Nucleus accumbens (tissue), 56 donors: ENCODE data around the gene HIC2.
"Not testable (repeated sequence)": the region's sequence is repeated elsewhere in the genome, so short reads cannot be mapped to it uniquely, and the experiment has no call there.

Experiments used
- DNase-seq, 56 donors: peaks; one replicate each; lab custom pipeline; 2025; lab: John Stamatoyannopoulos, UW

Gene HIC2

DNA sequence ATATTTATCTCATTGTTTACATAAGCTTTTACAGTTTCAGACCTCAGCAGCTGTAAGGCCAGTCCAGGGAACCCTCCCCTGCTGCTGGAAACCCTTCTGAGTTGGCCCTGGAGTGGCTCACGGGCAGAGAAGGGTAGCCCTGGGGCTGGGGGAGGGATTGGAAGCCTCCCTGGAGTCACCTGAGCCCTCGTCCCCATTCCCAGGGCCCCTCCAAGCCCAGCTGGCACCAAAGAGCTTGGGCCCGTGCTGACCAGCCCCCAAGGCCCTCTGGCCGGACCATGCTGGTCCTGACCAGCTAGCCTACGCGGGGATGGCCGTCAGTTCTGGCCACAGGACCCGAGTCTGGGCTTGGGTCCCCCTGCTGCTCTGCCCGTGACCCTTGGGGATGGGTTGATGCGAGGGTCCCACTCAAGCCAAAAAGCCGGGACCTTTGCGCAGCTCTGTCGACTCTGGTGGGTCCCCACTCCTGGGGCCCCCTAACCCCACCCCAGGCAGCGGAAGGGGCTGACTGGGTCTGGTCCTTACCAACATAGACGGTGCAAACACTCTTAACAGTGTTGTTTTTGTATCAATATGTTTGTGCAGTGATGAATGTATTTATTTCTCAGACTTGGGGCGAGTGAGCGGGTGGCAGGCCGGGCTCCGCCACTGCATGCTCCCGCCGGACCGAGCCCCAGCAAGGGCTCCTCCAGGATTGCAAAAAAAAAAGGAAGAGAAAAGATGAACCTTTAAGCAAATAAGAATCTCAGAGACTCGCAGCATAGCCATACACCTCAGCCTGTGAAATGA is 32.6 kb downstream of the HIC2 start:
- DNase-seq: no peak

DNA sequence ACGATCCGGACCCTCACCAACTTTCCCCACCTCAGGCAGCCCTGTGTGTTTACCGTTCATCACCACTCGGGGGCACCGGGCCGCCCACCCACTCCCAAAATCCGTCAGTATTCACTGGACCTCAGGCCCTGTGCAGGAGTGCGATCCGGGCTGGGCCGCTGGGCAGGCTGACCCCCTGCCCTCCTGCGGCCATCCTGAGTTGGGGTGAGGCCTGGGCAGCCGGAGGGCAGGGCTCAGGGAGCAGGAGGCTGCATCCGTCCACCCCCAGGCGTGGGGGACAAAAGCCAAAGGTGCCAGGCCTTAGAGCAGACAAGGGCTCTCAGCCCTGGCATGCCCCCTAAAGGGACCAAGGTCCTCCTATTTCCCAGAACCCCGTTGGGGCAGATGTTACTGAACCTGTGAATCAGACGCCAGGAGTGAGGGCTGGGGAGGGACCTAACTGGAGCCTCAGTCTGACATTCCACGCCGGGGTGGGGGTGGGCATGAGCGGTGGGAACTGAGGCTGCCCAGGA is 33.2 kb downstream of the HIC2 start:
- DNase-seq: no peak

DNA sequence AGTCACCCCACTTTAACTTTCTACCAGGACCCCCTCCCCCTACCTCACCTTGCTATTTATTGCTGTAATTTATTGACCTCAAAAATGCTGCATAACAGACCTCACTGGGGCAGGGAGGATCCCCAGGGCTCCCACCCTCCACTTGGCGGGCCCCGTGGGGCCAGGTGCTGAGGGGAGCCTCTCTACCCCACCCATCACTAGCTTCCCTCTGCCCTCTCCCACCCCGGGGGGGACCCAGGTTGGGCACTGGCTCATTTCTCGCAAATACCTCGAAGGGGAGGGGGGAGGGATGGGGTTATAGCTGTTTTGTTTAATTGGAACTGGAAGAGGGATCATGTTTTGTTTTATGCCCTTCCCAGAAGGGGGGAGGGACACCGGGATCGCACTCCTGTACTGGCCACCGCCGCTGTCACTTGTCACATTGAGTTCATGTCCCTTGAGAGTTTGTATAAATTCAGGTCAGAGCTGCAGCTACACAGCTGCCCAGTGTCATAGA is 33.7 kb downstream of the HIC2 start:
- no peak for DNase-seq

DNA sequence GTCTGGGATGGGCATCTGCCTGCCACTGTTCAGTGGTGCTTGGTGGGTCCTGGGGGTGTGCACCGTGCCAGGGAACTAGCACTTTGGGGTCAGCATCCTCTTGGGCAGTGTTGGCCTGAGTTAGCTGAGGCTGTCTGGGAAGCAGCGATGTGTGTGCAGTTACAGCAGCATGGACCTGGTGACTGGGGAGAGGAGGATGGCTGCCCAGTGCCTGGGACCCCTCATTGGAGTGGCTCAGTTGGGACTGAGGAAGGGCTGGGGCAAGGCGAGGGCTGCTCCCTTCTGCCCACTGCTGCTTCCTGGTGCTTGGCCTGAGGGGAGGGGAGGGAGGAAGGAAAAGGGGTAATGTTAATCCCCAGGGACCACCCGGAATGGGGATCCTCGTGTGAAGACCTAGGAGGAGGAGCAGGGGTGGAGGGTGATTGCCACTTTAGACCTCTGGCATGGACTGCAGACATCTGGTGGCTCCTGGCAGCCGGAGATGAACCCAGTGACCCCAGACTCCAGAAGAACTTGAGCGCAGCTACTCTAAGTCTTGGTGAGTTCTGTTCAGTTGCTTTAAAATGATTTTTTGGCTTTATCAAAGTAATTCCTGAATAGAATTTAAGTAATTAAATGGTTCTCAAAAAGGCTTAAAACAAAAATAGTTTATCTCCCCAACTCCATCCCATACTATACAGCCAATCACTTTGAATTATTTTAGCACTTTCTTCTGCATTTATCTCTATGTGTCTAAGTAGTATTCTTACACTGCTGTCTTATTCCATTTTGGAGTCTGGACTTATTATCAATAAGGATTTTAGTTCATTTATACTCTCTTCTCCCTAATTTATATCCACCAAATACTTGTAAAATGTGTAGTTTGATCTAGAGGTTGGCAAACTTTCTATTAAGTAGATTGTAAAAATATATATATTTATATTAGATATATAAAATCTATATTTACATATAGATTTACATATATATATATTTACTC is 34.7 kb downstream of the HIC2 start:
- no peak for DNase-seq

DNA sequence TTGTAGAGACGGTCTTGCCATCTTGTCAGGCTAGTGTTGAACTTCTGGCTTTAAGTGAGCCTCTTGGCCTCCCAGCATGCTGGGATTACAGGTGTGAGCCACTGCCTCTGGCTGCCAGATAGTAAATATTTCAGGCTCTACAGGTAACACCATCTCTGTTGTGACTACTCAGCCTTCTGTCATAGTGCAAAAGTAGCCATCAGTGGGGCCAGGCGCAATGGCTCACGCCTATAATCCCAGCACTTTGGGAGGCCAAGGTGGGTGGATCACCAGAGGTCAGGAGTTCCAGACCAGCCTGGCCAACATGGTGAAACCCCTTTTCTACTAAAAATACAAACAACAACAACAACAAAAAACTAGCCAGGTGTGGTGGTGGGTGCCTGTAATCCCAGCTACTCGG is 35.5 kb downstream of the HIC2 start:
- not testable (repeated sequence) for DNase-seq

DNA sequence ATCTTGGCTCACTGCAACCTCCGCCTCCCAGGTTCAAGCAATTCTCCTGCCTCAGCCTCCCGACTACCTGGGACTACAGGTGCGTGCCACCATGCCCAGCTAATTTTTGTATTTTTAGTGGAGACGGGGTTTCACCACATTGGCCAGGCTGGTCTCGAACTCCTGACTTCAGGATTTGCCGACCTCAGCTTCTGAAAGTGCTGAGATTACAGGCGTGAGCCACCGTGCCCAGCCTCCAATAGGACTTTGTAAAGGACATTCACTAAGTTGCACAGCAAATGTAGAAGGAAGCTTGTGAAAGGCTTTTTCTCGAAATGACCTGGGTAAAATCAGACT is 37.8 kb downstream of the HIC2 start:
- not testable (repeated sequence) for DNase-seq

DNA sequence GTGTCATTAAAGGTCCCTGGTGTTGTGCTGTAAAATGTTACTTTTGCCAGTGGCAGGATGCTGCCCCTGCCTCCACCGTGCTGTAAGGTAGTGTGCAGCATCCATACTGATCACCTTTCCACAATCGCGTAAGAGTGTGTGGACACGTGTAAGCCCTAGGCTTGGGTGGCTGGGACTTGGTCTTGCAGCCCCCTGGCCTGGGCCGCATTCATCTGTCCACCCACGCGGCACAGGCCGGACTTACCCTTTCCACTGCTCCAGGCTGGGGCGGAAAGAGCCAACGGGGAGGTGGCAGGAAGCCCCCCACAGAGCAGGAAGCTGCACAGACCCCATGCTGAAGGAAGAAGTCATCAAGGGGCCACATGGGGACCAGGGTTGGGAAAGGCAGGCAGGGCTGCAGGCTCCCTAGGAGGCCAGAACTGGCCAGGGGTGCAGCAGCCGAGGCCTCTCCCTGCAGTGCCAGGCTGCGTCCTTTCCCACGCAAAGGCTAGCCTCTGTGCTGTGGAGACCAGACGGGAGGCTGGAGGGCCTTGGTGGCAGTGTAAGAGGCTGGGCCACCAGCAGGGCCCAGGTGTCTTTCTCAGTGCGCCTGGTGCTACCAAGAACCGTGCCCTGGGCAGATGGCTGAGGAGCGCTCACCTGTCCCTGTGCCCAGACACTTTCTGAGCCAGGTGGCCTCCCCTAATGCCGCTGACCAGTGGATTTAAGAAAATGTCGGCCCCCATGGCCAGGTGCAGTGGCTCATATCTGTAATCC is 38.3 kb downstream of the HIC2 start:
- DNase-seq: no peak

DNA sequence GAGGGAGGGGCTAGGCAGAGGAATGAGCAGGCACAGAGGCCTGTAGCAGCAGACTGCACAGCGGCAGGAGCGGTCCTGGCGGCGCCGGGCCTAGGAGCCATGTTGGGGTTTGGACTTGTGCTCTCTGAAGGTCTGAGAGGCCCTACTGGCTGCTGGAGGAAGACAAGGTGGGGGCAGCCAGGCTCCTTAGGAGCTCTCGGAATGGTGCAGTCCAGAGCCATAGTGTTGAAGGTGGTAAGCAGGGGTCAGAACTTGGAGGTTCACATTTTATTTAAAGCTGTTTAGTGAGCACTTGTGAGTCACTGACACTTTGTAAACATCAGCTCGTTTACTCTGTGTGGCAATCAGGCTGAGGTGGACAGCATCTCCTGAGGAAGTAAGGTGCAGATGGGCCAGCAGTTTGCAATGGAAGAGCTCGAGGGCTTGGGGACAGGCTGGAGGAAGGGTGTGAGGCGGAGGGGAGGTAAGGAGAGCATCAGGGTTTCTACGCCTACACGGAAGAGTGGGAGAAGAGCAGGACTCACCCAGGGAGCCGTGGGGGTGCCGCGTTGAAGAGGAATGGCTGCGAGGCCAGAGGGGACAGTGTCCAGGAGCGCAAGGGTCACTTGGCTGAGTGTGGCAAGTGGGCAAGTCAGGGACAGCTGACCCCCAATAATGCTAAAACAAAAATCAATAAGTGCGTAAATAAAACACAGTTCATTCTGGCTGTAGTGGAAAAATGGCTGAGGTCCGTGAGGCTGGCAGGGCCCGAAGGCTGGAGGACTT is 40.0 kb downstream of the HIC2 start:
- DNase-seq: no peak

DNA sequence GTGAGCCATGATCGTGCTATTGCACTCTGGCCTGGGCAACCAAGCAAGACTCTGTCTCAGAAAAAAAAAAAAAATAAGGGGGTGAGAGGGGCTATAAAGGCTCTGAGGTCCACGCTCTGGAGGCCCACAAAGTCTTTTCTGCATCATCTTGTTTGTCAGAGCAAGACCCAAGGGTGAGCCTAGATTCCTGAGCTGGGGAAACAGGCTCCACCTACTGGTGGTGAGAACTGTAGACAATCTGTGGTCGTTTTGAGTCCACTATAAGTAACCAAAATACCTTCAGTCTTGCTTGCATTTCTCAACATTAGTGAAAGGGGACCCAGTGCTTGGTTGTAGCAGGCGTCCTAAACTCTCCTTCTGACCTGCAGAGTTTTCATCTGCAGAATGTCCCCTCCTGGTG is 45.5 kb downstream of the HIC2 start:
- not testable (repeated sequence) for DNase-seq

DNA sequence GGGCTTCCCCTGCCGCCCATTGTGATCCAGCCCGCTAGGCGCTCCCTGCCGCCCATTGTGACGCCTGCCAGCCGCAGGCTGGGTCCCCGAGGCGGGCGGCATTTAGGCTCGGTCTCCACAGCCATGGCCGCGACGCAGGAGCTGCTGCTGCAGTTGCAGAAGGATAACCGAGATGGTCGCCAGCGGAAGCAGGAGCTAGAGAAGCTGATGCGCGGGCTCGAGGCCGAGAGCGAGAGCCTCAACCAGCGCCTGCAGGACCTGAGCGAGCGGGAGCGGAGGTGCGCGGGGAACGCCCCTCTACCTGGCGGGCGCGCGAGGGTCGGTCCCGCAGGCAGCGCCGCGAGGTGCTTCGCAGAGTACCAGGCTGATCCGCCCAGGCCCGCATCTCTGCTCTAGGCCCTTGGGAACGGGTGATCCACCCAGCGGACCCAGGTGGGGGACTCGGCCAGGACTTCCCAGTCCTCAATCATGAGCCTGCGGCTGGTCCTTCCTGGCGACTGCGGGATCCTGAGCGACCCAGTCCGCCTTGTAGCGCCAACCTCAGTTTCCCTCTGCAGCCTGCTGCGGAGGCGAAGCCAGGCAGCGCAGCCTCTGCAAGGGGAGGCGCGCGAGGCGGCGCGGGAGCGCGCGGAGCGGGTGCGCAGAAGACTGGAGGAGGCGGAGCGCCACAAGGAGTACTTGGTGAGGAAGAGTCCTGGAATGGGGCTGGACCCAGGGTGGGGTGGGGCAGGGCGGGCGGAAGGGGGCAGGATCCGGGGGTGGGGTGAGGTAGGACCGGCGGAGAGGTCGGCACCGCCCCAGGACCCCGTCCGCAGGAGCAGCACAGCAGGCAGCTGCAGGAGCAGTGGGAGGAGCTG is 50.4 kb downstream of the HIC2 start, which contains the start of gene TMEM191C:
Gene TMEM191C, plus strand, starts transcription at position 51 of the 857 bp plus-strand sequence. Its CDS starts 73 bp downstream, at position 124.
- not testable (repeated sequence) for DNase-seq

DNA sequence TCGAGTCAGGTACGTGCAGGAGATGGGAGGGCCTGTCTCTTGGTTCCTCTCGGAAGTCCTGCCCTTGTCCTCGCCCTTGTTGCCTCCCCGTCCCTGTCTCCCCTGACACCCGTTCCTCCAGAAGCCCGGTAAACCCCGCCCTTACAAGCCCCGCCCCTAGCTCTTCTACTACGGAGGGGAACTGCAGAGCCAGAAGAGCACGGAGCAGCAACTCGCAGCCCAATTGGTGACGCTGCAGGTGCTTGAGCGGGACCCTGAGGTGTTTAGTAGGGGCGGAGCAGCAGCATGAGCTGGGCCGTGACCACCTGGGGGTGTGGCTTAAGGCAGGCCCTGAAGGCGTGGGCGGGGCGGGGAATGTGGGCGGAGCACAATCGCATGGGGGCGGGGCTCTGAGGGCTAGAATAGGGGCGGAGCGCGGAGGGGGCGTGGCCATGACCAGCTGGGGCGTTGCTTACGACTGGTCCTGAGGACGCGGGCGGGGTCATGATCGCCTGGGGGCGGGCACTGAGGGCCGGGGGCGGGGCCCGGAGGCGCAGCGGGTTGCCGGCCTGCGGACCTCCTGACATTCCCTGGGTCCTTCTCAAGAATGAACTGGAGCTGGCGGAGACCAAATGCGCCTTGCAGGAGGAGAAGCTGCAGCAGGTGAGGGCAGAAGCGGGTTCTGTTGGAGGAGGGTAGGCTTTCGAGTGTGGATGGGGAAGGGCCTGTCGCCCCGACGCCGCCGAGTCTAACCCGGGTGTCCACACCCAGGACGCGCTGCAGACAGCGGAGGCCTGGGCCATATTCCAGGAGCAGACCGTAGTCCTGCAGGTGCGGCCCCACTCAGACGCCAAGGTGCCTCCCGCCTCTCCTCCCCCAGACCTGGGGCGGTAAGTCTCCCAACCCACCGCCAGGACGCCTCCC is 51.3 kb downstream of the HIC2 start:
- not testable (repeated sequence) for DNase-seq

DNA sequence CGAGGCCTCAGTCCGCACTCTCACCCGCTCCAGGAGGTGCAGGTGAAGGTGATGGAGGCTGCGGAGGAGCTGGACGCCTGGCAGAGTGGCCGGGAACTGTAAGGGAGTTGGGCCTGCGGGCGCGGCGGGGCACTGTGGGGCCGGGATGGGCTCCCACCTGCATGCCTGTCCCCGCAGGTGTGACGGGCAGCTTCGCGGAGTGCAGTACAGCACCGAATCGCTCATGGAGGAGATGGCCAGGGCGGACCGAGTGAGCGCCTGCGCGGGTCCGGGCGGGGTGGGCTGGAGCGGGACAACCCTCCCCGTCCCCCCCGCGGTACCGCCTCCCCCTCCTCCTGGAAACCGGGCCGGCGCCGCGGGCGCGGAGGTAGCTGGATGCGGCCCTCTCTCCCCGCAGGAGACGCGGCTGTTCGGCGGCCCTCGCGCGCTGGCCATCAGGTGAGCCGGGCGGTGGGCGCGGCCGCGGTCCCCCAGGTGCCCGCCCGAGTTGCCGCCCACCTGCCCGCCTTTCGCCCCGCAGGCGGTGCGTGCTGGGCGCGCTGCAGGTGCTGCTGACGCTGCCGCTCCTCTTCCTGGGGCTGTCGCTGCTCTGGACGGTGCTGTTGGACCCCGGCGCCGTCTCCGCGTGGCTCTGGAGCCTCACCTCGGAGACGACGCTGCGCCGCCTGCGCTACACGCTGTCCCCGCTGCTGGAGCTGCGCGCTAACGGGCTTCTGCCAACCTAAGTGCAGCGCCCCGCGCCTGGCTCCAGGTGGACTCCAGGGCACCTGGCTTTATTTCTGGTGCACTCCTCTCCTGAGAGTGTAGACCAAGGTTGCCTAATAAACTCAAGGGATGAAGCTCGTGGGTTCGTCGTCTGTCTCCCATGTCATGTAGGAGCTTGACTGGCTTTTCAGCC is 52.2 kb downstream of the HIC2 start:
- not testable (repeated sequence) for DNase-seq

DNA sequence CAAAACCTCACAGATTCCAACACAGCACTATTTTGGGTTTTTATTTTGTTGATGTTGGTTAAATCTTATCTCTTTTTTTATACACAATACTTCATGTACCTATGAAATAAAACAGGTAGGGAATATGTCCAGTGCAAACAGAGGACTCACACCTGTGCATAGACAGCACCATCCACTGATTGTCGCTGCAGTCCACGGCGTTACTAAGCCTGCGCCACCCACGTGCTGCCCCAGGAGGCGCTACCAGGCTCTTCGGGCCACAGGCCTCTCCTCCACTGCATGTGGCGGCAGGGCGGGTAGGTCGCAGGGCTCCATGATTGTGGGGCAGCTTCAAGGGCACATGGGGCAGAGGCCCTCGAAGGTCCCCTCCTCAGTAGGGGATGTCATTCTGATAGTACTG is 55.8 kb downstream of the HIC2 start:
- not testable (repeated sequence) for DNase-seq

DNA sequence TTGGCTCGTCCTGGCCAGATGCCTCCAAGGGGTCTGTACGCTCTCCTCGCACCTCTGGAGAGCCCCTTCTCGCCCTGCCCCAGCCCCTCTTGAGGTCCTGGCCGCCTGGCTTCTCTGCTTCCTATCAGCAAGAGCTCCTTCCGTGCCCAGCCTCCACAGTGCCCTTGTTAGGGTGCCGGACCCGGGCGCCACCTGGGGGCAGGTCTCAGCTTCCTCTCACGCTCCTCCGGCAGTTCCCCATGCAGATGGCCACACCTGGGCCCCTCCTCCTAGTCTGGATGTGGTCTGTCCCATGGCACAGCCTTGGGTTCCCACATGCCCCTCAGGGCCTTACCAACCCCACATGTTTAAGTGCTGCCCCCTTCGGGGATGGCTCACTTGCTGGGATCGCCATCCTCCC is 56.5 kb downstream of the HIC2 start:
- DNase-seq: not testable (repeated sequence)

DNA sequence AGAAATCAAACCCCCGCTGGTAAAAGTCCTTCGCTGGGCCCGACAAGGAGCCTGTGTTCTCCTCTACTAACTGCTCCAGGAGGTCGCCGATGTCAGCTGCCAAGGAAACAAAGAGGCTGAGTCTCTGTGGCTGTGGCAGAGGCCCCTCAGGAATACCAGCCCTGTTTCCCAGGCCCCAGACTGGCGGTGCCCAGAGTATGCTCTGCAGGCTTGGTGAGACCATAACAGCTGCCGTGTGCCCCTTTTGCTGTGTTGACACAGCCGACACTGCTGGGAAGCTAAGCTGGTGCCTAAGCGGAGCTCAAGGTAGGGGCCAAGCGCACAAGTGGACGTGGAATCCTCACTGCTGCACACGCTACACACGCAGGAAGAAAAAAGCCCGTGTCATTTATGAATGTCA is 66.9 kb downstream of the HIC2 start:
- DNase-seq: not testable (repeated sequence)

DNA sequence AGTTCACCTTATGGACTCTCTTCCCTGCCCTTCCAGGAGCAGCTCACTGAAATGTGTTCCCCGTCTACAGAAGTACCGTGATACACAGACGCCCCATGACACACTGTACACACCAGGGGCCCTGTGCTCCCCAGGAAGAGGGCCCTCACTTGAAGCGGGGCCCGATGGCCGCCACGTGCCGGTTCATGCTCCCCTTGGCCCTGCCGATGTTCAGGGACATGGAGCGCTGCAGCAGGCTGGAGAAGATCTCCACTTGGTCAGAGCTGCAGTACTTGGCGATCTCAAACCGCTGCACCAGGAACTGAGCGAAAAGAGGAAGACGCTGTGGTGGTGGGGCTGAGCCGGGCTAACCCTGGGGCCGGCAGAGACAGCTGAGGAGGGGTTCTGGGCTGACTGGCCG is 70.6 kb downstream of the HIC2 start:
- DNase-seq: not testable (repeated sequence)
